ENCODE data around the gene TCP11. TPM values are rescaled to one million over a fixed set of nuclear protein-coding genes. Genes with fewer than 3 reads are reported as not detected.

Gene TCP11
- total RNA-seq, 1 donor from 2014 or later, result 0.43 TPM

GRCh38 chr6:35185302-35185681 lies 44.2 kb upstream of the TCP11 start:
- intact Hi-C loops (cut with DNase I), result no loop called here
- TF ChIP-seq, protein P1, sequence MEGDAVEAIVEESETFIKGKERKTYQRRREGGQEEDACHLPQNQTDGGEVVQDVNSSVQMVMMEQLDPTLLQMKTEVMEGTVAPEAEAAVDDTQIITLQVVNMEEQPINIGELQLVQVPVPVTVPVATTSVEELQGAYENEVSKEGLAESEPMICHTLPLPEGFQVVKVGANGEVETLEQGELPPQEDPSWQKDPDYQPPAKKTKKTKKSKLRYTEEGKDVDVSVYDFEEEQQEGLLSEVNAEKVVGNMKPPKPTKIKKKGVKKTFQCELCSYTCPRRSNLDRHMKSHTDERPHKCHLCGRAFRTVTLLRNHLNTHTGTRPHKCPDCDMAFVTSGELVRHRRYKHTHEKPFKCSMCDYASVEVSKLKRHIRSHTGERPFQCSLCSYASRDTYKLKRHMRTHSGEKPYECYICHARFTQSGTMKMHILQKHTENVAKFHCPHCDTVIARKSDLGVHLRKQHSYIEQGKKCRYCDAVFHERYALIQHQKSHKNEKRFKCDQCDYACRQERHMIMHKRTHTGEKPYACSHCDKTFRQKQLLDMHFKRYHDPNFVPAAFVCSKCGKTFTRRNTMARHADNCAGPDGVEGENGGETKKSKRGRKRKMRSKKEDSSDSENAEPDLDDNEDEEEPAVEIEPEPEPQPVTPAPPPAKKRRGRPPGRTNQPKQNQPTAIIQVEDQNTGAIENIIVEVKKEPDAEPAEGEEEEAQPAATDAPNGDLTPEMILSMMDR (IDR thresholded peaks at IDR 0.05), result no peak

GRCh38 chr6:35184580-35185301 lies 43.6 kb upstream of the TCP11 start:
- DNase-seq (ENCODE audit: low spot score in 2 of 2), result no peak
- Histone ChIP-seq H3K27ac (peak overlapping the region; percentile 91 to 94), H3K4me3 (no peak overlapping the region), H3K27me3 (no peaks in the 10 kb centered on the region), H3K4me1 (peaks cover 5 to 48% of the 10 kb centered on the region in 2 donors), H3K36me3 (no peaks in the 10 kb centered on the region), H3K9me3 (no peaks in the 10 kb centered on the region)
- TF ChIP-seq, protein P1 (IDR thresholded peaks at IDR 0.05), result no peak
- intact Hi-C loops (cut with DNase I), result no loop called here

More at GRCh38 chr6:35185302-35185681, 44.2 kb upstream of the TCP11 start:
- peak in 1 of 2 donors; percentile 84 for DNase-seq (ENCODE audit: low spot score in 2 of 2)
- Histone ChIP-seq H3K36me3 (no peaks in the 10 kb centered on the region), H3K27me3 (no peaks in the 10 kb centered on the region), H3K9me3 (no peaks in the 10 kb centered on the region), H3K27ac (peak overlapping the region; percentile 91 to 94), H3K4me1 (peaks cover 5 to 48% of the 10 kb centered on the region in 2 donors), H3K4me3 (no peak overlapping the region)

- Histone ChIP-seq H3K9me3 (no peaks in the 10 kb centered on the region), H3K4me3 (no peak overlapping the region), H3K27ac (peak overlapping the region; percentile 91 to 94), H3K36me3 (no peaks in the 10 kb centered on the region), H3K4me1 (peaks cover 12 to 55% of the 10 kb centered on the region in 2 donors), H3K27me3 (no peaks in the 10 kb centered on the region)
- TF ChIP-seq, protein P1 (IDR thresholded peaks at IDR 0.05), result no peak
- DNase-seq (ENCODE audit: low spot score in 2 of 2), result no peak
- intact Hi-C loops (cut with DNase I), result no loop called here
These were observed 42.8 kb upstream of the TCP11 start for GRCh38 chr6:35183935-35184334.

- Histone ChIP-seq H3K4me1 (peaks cover 12 to 62% of the 10 kb centered on the region in 2 donors), H3K36me3 (no peaks in the 10 kb centered on the region), H3K27ac (peak overlapping the region; percentile 91 to 94), H3K27me3 (no peaks in the 10 kb centered on the region), H3K9me3 (no peaks in the 10 kb centered on the region), H3K4me3 (no peak overlapping the region)
- no peak for DNase-seq (ENCODE audit: low spot score in 2 of 2)
- intact Hi-C loops (cut with DNase I), result no loop called here
- TF ChIP-seq, protein P1 (IDR thresholded peaks at IDR 0.05), result no peak
These were observed 42.1 kb upstream of the TCP11 start for GRCh38 chr6:35183281-35183680.

- peak overlapping the region; percentile 91 to 94 for H3K27ac ChIP-seq
- DNase-seq (ENCODE audit: low spot score in 2 of 2), result peak; percentile 28 to 88
- no peaks in the 10 kb centered on the region for H3K27me3 ChIP-seq
- peaks cover 12 to 63% of the 10 kb centered on the region in 2 donors for H3K4me1 ChIP-seq
- TF ChIP-seq, protein P1 (IDR thresholded peaks at IDR 0.05), result no peak
- intact Hi-C loops (cut with DNase I), result loop anchor here (2.0 kb wide), 1 partner anchor 33 kb away; no protein-coding TSS in a partner anchor
- H3K9me3 ChIP-seq, result no peaks in the 10 kb centered on the region
- H3K36me3 ChIP-seq, result no peaks in the 10 kb centered on the region
- H3K4me3 ChIP-seq, result peak overlapping the region; percentile 27 to 52
These were observed 40.9 kb upstream of the TCP11 start for GRCh38 chr6:35181933-35182612.
